Measurements from ENCODE around the gene KAT6B.

The KAT6B gene

GRCh38 chr10:75067272-75067671 lies 240.9 kb downstream of the KAT6B start:
- Histone ChIP-seq H3K9me3 (no peaks in the 10 kb centered on the region), H3K27me3 (ENCODE audit: low read depth) (no peaks in the 10 kb centered on the region), H3K4me3 (no peak overlapping the region), H3K4me1 (no peaks in the 10 kb centered on the region), H3K36me3 (replicated peaks) (no peaks in the 10 kb centered on the region)
- in situ Hi-C loops (cut with MboI; ENCODE audit: low sequenced_read_pairs): no loop called here
- DNase-seq (ENCODE audit: low spot score in 2 of 2): no peak

- no peak for DNase-seq (ENCODE audit: low spot score in 2 of 2)
- no peak overlapping the region for H3K4me3 ChIP-seq
- H3K9me3 ChIP-seq: no peaks in the 10 kb centered on the region
- H3K36me3 ChIP-seq (replicated peaks): no peaks in the 10 kb centered on the region
- H3K4me1 ChIP-seq: no peaks in the 10 kb centered on the region; the same call in 1 of the 2 replicates
- in situ Hi-C loops (cut with MboI; ENCODE audit: low sequenced_read_pairs): no loop called here
- H3K27me3 ChIP-seq (ENCODE audit: low read depth): no peaks in the 10 kb centered on the region
Measured at GRCh38 chr10:75068523-75068922, 242.1 kb downstream of the KAT6B start.

GRCh38 chr10:75070476-75070875 lies 244.1 kb downstream of the KAT6B start:
- DNase-seq (ENCODE audit: low spot score in 2 of 2): no peak
- no peaks in the 10 kb centered on the region; the same call in 1 of the 2 replicates for H3K4me1 ChIP-seq
- in situ Hi-C loops (cut with MboI; ENCODE audit: low sequenced_read_pairs): no loop called here
- no peaks in the 10 kb centered on the region for H3K9me3 ChIP-seq
- no peaks in the 10 kb centered on the region for H3K36me3 ChIP-seq (replicated peaks)
- no peak overlapping the region for H3K4me3 ChIP-seq
- H3K27me3 ChIP-seq (ENCODE audit: low read depth): no peaks in the 10 kb centered on the region

- H3K4me1 ChIP-seq: no peaks in the 10 kb centered on the region; the same call in 1 of the 2 replicates
- H3K9me3 ChIP-seq: no peaks in the 10 kb centered on the region
- no peaks in the 10 kb centered on the region for H3K27me3 ChIP-seq (ENCODE audit: low read depth)
- in situ Hi-C loops (cut with MboI; ENCODE audit: low sequenced_read_pairs): no loop called here
- no peak overlapping the region for H3K4me3 ChIP-seq
- H3K36me3 ChIP-seq (replicated peaks): no peaks in the 10 kb centered on the region
- DNase-seq (ENCODE audit: low spot score in 2 of 2): no peak
Measured at GRCh38 chr10:75070961-75071428, 244.6 kb downstream of the KAT6B start.

GRCh38 chr10:75071756-75072155 lies 245.4 kb downstream of the KAT6B start:
- Histone ChIP-seq H3K4me1 (peaks cover 2% of the 10 kb centered on the region; the same call in 1 of the 2 replicates), H3K36me3 (replicated peaks) (no peaks in the 10 kb centered on the region), H3K27me3 (ENCODE audit: low read depth) (no peaks in the 10 kb centered on the region), H3K9me3 (no peaks in the 10 kb centered on the region), H3K4me3 (no peak overlapping the region)
- in situ Hi-C loops (cut with MboI; ENCODE audit: low sequenced_read_pairs): no loop called here
- DNase-seq (ENCODE audit: low spot score in 2 of 2): no peak

- DNase-seq (ENCODE audit: low spot score in 2 of 2): no peak
- peaks cover 2% of the 10 kb centered on the region; the same call in 1 of the 2 replicates for H3K4me1 ChIP-seq
- no peaks in the 10 kb centered on the region for H3K36me3 ChIP-seq (replicated peaks)
- in situ Hi-C loops (cut with MboI; ENCODE audit: low sequenced_read_pairs): no loop called here
- H3K9me3 ChIP-seq: no peaks in the 10 kb centered on the region
- H3K27me3 ChIP-seq (ENCODE audit: low read depth): no peaks in the 10 kb centered on the region
- H3K4me3 ChIP-seq: no peak overlapping the region
Measured at GRCh38 chr10:75072727-75073126, 246.3 kb downstream of the KAT6B start.

GRCh38 chr10:75073442-75073841 lies 247.0 kb downstream of the KAT6B start:
- DNase-seq (ENCODE audit: low spot score in 2 of 2): no peak
- no peaks in the 10 kb centered on the region for H3K9me3 ChIP-seq
- H3K4me3 ChIP-seq: no peak overlapping the region
- H3K36me3 ChIP-seq (replicated peaks): no peaks in the 10 kb centered on the region
- in situ Hi-C loops (cut with MboI; ENCODE audit: low sequenced_read_pairs): no loop called here
- H3K4me1 ChIP-seq: peaks cover 2% of the 10 kb centered on the region; the same call in 1 of the 2 replicates
- no peaks in the 10 kb centered on the region for H3K27me3 ChIP-seq (ENCODE audit: low read depth)

GRCh38 chr10:75074711-75075445 lies 248.5 kb downstream of the KAT6B start:
- no peak for DNase-seq (ENCODE audit: low spot score in 2 of 2)
- Histone ChIP-seq H3K9me3 (no peaks in the 10 kb centered on the region), H3K4me3 (no peak overlapping the region), H3K27me3 (ENCODE audit: low read depth) (no peaks in the 10 kb centered on the region), H3K36me3 (replicated peaks) (no peaks in the 10 kb centered on the region), H3K4me1 (peaks cover 2% of the 10 kb centered on the region; the same call in 1 of the 2 replicates)
- in situ Hi-C loops (cut with MboI; ENCODE audit: low sequenced_read_pairs): no loop called here

- Histone ChIP-seq H3K4me3 (no peak overlapping the region), H3K36me3 (replicated peaks) (no peaks in the 10 kb centered on the region), H3K27me3 (ENCODE audit: low read depth) (no peaks in the 10 kb centered on the region), H3K4me1 (peaks cover 2% of the 10 kb centered on the region; the same call in 1 of the 2 replicates), H3K9me3 (peaks cover 2% of the 10 kb centered on the region; the same call in 1 of the 2 replicates)
- DNase-seq (ENCODE audit: low spot score in 2 of 2): no peak
- in situ Hi-C loops (cut with MboI; ENCODE audit: low sequenced_read_pairs): no loop called here
Measured at GRCh38 chr10:75076348-75076747, 249.9 kb downstream of the KAT6B start.

GRCh38 chr10:75079436-75080083 lies 253.2 kb downstream of the KAT6B start:
- Histone ChIP-seq H3K4me3 (no peak overlapping the region), H3K27me3 (ENCODE audit: low read depth) (no peaks in the 10 kb centered on the region), H3K9me3 (peaks cover 3% of the 10 kb centered on the region; the same call in 1 of the 2 replicates), H3K4me1 (peaks cover 9% of the 10 kb centered on the region), H3K36me3 (replicated peaks) (no peaks in the 10 kb centered on the region)
- DNase-seq (ENCODE audit: low spot score in 2 of 2): no peak
- in situ Hi-C loops (cut with MboI; ENCODE audit: low sequenced_read_pairs): no loop called here

- Histone ChIP-seq H3K27me3 (ENCODE audit: low read depth) (no peaks in the 10 kb centered on the region), H3K36me3 (replicated peaks) (no peaks in the 10 kb centered on the region)
- in situ Hi-C loops (cut with MboI; ENCODE audit: low sequenced_read_pairs): no loop called here
Measured at GRCh38 chr10:75080554-75080953, 254.2 kb downstream of the KAT6B start.

GRCh38 chr10:75081379-75081778 lies 255.0 kb downstream of the KAT6B start:
- no peak for DNase-seq (ENCODE audit: low spot score in 2 of 2)
- in situ Hi-C loops (cut with MboI; ENCODE audit: low sequenced_read_pairs): no loop called here
- no peaks in the 10 kb centered on the region for H3K27me3 ChIP-seq (ENCODE audit: low read depth)
- no peak overlapping the region for H3K4me3 ChIP-seq
- peaks cover 3% of the 10 kb centered on the region; the same call in 1 of the 2 replicates for H3K9me3 ChIP-seq
- H3K36me3 ChIP-seq (replicated peaks): no peaks in the 10 kb centered on the region
- H3K4me1 ChIP-seq: peaks cover 6% of the 10 kb centered on the region

More at GRCh38 chr10:75080554-75080953, 254.2 kb downstream of the KAT6B start:
- DNase-seq (ENCODE audit: low spot score in 2 of 2): no peak
- Histone ChIP-seq H3K9me3 (peaks cover 3% of the 10 kb centered on the region; the same call in 1 of the 2 replicates), H3K4me1 (peaks cover 9% of the 10 kb centered on the region), H3K4me3 (no peak overlapping the region)
